Stimulated activated CD4-positive, alpha-beta T cell treated with anti-CD3 and anti-CD28 coated beads, Interleukin-15, amount 100 ng/mL, for 24 hours (primary cell): ENCODE results near the gene NDUFAF8.
"Not testable (repeated sequence)": the region's sequence is repeated elsewhere in the genome, so short reads cannot be mapped to it uniquely, and the experiment has no call there.

ENCODE experiments used
- DNase-seq: peaks from one replicate; pipeline ENCODE4 v3.0.0-alpha.2; 2020

NDUFAF8 gene

GRCh38 chr17:81227630-81228029 lies 11.5 kb upstream of the NDUFAF8 start:
- DNase-seq = not testable (repeated sequence)

DNA sequence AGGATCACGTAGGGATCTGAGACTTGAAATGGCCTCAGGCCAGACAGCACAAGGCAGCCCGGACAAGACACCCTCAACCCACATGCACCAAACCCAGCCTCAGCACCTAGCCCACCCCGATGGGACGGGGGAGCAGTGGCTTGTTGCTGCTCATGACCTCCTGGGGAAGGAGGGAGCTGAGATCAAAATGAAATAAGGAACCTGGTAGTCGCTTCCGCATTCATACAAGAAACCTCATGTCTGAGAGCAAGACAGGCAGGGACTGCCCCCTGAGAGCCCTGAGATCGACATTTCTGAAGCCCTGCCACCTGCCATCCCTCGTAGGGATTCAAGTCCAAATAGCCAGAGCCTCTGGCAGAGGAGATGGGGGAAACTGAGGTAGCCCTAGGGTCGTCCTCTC lies 10.7 kb upstream of the NDUFAF8 start:
- no peak for DNase-seq

- DNase-seq = no peak
These were observed 10.1 kb upstream of the NDUFAF8 start for GRCh38 chr17:81228834-81229665.

GRCh38 chr17:81229666-81229920 lies 9.5 kb upstream of the NDUFAF8 start:
- no peak for DNase-seq

GRCh38 chr17:81230043-81230820 lies 8.9 kb upstream of the NDUFAF8 start:
- no peak for DNase-seq

DNA sequence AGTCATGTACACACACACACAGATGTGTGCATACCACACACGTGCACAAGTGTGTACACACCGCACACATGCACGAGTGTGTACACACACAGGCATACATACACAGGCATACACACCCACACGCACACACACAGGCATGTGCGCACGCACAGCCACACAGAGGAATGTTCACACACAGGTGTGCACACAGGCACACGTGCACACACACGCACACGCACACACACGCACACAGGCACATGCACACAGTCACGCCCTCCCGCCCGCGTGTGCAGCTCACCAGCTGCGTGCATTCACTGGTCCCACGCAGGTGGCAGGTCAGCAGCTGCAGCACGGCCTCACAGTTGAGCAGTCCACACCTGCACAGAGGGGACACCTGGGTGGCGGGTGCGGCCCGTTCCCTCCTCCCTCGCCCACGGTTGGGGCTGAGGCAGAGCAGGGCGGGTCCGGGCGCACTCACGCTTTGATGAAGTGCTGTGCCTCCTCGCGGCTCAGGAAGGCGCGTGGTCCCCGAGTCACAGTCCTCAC lies 7.9 kb upstream of the NDUFAF8 start:
- no peak for DNase-seq

GRCh38 chr17:81231766-81232581 lies 7.1 kb upstream of the NDUFAF8 start:
- DNase-seq = no peak

DNA sequence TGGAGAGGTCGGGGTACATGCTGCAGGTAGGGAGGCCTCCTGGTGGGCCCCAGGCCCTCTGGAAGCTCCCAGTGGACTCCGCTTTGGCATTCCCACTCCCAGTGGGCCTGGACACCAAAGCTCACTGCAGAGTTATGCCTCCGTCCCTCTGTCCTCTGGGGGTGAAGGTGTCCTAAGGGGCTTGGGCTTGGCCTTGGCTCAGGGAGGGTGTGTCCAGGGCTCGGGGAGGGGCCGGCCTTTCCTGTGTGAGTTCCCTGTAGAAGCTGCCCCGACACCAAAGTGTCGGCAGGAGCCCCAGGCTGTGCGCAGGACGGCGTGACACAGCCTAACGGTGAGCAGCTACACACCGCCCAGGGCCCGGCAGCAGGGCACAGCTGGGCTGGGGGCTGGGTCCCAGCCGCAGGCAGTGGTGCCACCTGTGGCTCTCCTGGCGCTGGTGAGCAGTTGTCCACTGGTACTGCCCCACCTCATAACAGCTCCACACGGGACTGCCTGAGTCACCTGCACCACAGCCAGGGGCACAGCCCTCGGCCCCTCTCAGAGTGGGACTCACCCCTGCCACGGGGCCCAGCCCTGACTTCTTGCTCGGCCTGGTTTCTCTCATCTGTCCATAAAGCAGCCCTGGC lies 6.4 kb upstream of the NDUFAF8 start:
- DNase-seq = no peak

DNA sequence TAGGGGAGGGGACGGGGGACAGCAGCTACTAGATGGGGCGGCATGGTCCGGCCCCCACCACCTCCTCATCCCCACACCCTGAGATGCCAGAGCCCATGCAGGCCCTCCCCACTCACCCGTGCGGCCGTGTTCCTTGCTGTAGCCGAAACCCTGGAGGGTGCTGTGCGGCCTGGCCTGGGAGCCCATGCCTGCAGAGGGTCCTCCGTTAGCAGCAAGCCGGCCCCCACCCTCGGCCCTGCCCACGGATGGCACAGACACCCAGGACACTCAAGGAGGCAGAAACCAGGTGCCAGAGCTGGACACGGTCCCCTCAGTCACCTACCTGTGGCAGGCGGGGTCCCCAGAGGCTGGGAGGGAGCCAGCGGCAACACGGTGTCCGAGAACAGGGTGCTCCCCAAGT lies 5.8 kb upstream of the NDUFAF8 start:
- no peak for DNase-seq

GRCh38 chr17:81233811-81234505 lies 5.2 kb upstream of the NDUFAF8 start:
- DNase-seq = no peak

DNA sequence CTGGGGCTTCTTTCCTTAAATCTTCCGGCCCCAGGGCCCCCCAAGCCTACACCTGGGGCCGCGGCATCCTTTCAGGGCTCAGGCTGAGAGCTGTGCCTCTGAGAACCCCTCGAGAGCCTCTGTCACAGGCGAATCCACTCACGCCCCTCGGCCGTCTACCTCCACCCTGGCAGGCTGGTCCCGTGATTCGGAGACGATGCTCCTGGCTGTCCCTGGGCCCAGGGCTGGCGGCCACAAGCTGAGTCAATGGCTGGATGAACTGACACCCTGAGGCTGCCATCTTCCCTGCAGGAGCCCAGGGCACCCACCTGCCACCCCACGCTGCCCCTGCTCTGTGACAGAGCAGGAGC lies 4.6 kb upstream of the NDUFAF8 start:
- DNase-seq = no peak

DNA sequence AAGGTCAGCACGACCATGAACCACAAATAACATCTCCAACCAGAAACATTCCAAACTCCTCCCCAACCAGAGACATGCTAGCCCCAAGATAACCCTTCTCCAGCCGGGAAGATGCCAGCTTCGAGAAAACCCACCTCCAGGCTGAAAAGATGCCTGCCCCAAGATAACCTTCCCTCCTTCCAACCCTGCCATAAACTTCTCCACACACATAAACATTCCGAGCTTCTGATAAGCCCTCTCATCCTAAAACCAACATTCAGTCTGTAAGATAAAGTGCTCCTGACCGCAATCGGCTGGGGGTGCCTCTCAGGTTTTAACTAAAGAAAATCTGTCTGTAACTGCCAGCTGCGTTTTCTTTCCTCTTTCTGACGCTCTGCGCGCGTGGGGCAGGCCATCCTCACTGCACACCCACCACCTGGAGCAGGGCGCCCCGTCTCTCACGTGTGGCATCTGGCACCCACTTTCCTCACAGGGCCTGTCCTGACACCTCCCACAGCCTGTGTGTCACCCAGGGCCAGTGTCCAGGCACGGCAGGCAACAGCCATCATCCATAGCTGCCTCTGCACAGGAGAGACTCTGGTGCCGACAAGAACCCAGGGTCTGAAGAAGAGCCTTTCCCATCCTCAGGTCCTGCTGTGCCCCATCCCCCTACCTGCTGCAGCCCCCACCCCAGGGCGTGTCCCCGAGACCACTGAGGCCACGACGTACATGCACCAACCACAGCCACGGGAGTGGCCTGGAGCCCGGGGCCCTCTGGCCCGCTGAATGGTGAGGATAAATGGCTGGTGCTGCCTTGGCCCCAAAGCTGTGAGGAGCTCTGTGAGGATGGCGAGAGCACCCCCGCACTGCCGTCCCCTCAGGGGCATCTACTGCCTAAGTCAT lies 3.9 kb upstream of the NDUFAF8 start:
- no peak for DNase-seq

GRCh38 chr17:81235822-81236740 lies 3.0 kb upstream of the NDUFAF8 start:
- DNase-seq = no peak

DNA sequence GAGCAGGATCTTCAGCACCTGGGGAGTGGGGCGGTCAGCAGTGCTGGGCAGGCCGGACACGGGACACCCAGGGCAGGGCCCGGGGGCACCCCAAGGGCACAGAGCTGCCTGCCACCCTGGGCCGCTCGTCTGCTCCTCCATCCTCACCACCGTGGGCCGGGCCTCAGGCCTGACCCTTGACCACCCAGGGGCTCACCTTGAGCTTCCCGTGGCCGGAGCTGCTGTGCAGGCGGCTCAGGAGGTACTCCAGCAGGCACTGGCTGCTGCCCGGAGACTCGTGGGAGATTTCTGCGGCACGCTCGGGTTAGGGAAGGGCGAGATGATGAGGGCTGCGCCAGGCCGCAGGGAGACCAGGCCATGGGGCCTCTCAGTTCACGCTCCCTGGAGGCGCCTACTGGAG lies 2.3 kb upstream of the NDUFAF8 start:
- no peak for DNase-seq

DNA sequence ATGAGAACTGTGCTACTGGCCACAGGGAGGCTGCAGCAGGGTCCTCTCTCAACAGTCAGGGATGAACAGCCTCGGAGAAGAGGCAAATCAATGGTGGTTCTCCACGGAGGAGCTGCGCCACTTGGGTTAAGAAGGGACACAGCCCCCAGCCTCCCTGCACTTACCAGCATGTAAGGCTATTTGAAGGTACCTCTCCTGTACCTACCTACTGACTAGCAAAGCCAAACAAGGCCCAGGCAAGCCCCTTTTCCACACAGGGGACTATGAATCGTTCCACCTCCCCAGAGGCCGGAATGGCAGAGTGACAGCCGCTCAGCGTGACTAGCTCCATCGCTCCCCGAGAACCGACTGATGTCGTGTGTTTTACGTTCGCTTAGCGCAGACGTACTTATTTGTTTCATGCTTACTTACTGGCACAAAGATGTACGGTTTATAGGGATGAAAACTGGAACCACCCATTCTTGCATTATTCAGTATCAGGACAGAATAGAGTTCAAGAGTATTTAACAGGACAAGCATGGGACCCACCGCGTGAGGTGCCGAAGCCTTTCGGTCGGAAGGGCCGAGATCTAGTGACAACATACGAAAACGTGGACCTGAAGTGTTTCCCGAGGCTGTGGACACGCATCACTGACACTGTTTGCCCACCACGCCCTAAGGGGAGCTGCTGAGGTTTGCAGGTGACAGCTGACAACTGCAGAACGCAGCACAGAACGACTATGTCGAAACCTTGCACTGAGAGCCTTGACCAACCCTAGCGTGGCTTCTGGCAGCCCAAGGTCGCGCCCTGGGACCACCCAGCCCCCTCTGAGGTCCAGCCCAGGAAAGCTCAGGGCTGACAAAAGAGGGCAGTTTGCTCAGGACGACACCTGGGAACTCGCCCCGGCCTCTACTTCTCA lies 1.3 kb upstream of the NDUFAF8 start:
- DNase-seq = no peak

DNA sequence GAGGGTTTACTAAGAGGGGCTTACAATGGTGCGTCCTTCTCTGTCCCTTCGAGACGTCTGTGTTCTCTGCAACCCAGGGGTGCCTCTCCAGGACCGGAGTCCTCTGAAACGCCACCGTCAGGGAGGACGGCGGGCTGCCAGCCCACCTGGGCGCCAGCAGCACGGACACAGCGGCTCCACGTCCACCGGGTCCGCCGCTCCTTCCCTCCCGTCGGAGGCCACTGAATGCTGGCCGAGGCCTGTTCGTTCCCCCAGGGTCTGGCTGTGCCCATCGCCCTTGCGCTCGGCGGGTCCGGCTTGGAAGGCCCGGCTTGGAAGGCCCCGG lies 666 bp upstream of the NDUFAF8 start:
- no peak for DNase-seq

GRCh38 chr17:81239714-81240555 lies 817 bp downstream of the NDUFAF8 start:
- DNase-seq = peak; percentile 69

GRCh38 chr17:81240761-81241160 lies 1.6 kb downstream of the NDUFAF8 start:
- DNase-seq = no peak
